ENCODE measurements around the gene CNMD. TPM values are rescaled to one million over a fixed set of nuclear protein-coding genes. Genes with fewer than 3 reads are reported as not detected.
"Not testable (repeated sequence)": the region's sequence is repeated elsewhere in the genome, so short reads cannot be mapped to it uniquely, and the experiment has no call there.

The CNMD gene
- polyA plus RNA-seq, 1 experiment = not detected

DNA sequence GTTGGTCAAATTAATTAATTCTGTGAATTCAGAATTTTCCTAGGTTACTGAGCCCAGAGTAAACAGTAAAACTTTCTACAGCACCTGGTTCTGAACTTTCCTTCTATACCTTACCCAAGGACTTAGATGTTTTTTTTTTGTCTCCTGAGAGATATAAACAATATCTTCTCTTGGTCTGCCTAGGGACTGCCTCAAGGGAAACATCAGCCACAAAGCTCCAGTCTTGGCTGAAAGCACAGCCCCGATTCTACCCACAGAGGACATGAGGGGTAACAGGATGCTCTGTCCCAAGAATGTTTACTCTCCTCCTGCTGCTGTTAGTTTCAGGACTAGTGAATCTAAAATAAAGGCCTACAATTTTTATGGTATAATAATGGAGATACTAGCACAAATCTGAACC, 14.3 kb downstream of the CNMD start:
- TF ChIP-seq, protein P1, sequence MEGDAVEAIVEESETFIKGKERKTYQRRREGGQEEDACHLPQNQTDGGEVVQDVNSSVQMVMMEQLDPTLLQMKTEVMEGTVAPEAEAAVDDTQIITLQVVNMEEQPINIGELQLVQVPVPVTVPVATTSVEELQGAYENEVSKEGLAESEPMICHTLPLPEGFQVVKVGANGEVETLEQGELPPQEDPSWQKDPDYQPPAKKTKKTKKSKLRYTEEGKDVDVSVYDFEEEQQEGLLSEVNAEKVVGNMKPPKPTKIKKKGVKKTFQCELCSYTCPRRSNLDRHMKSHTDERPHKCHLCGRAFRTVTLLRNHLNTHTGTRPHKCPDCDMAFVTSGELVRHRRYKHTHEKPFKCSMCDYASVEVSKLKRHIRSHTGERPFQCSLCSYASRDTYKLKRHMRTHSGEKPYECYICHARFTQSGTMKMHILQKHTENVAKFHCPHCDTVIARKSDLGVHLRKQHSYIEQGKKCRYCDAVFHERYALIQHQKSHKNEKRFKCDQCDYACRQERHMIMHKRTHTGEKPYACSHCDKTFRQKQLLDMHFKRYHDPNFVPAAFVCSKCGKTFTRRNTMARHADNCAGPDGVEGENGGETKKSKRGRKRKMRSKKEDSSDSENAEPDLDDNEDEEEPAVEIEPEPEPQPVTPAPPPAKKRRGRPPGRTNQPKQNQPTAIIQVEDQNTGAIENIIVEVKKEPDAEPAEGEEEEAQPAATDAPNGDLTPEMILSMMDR (IDR thresholded peaks at IDR 0.05; ENCODE audit: insufficient read depth, low read depth, low read length) = no peak
- POLR2A ChIA-PET = no interaction called here
- H3K4me3 ChIP-seq (ENCODE audit: low read depth, low read length) = no peak overlapping the region
- no peak for DNase-seq (ENCODE audit: low read depth)
- peaks cover 1% of the 10 kb centered on the region for H3K27me3 ChIP-seq (ENCODE audit: control insufficient read depth, insufficient read depth, low read length)
- CTCF ChIA-PET = interaction anchor here (1.3 kb wide), 1 partner anchor 10 kb away, joined by 3 read pairs; no protein-coding TSS in a partner anchor
- H3K36me3 ChIP-seq (ENCODE audit: control insufficient read depth, insufficient read depth, low read length) = no peaks in the 10 kb centered on the region

DNA sequence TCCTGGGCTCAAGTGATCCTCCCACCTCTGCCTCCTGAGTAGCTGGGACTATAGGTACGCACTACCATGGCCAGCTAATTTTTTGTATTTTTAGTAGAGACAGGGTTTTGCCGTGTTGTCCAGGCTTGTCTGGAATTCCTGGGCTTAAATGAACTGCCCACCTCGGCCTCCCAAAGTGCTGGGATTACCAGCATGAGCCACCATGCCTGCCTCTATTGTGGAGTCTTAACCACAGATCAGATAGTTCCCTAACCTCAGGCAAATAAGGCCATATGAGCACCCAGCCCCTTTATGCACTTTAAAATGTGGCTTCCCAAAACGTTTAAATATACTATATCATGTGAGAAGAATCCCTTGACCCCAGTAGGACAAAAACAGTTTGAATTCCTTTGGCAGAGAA, 16.4 kb downstream of the CNMD start:
- Histone ChIP-seq H3K4me3 (ENCODE audit: low read depth, low read length) (no peak overlapping the region), H3K27me3 (ENCODE audit: control insufficient read depth, insufficient read depth, low read length) (peaks cover 1% of the 10 kb centered on the region), H3K36me3 (ENCODE audit: control insufficient read depth, insufficient read depth, low read length) (no peaks in the 10 kb centered on the region)
- ChIA-PET POLR2A (no interaction called here), CTCF (no interaction called here)
- no peak for DNase-seq (ENCODE audit: low read depth)
- TF ChIP-seq, protein P1 (IDR thresholded peaks at IDR 0.05; ENCODE audit: insufficient read depth, low read depth, low read length) = no peak

DNA sequence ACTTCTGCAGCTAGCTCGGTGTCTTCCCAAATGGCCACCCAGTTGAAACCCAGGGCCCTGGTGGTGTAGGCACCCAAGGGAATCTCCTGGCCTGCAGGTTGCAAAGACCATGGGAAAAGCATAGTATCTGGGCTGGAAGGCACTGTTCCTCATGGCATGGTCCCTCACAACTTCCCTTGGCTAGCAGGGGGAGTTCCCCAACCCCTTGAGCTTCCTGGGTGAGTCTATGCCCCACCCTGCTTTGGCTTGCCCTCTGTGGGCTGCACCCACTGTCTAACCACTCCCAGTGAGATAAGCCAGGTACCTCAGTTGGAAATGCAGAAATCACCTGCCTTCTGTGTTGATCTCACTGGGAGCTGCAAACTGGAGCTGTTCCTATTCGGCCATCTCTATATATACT, 18.3 kb downstream of the CNMD start:
- H3K36me3 ChIP-seq (ENCODE audit: control insufficient read depth, insufficient read depth, low read length); H3K4me3 ChIP-seq (ENCODE audit: low read depth, low read length); H3K27me3 ChIP-seq (ENCODE audit: control insufficient read depth, insufficient read depth, low read length); POLR2A ChIA-PET; DNase-seq (ENCODE audit: low read depth): not testable (repeated sequence)
- CTCF ChIA-PET = interaction anchor here (1.4 kb wide), 1 partner anchor 11 kb away, joined by 5 read pairs; no protein-coding TSS in a partner anchor

DNA sequence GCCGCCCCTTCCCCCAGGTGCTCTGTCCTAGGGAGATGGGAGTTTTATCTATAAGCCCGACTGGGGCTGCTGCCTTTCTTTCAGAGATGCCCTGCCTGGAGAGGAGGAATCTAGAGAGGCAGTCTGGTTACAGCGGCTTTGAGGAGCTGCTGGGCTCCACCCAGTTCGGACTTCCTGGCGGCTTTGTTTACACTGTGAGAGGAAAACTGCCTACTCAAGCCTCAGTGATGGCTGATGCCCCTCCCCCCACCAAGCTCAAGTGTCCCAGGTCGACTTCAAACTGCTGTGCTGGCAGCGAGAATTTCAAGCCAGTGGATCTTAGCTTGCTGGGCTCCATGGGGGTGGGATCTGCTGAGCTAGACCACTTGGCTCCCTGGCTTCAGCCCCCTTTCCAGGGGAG, 18.7 kb downstream of the CNMD start:
- H3K36me3 ChIP-seq (ENCODE audit: control insufficient read depth, insufficient read depth, low read length); H3K4me3 ChIP-seq (ENCODE audit: low read depth, low read length); POLR2A ChIA-PET; DNase-seq (ENCODE audit: low read depth); H3K27me3 ChIP-seq (ENCODE audit: control insufficient read depth, insufficient read depth, low read length); CTCF ChIA-PET: not testable (repeated sequence)

DNA sequence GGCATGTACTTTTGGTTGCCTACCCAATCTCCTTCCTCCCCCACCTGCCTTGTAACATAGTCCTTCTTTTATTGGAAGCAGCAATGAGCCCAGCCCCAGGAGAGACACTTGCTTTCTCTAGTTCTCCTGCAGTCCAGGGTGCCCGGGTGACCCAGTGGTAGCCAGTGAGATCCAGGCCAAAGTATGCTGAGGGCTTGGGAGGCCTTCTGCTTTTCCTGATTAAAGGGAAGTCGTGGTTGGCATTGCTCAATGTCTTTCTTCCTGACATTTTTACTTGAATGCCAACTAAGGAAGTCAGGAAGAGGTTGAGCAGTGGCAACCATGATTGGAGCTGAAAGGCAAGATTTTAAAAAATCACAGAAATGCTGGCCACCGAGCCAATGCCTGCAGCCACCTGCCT, 25.7 kb downstream of the CNMD start:
- H3K36me3 ChIP-seq (ENCODE audit: control insufficient read depth, insufficient read depth, low read length) = no peaks in the 10 kb centered on the region
- peaks cover 3% of the 10 kb centered on the region; the same call in 1 of the 2 replicates for H3K27me3 ChIP-seq (ENCODE audit: control insufficient read depth, insufficient read depth, low read length)
- TF ChIP-seq, protein P1 (IDR thresholded peaks at IDR 0.05; ENCODE audit: insufficient read depth, low read depth, low read length) = no peak
- ChIA-PET POLR2A (no interaction called here), CTCF (no interaction called here)
- no peak overlapping the region for H3K4me3 ChIP-seq (ENCODE audit: low read depth, low read length)
- no peak for DNase-seq (ENCODE audit: low read depth)

DNA sequence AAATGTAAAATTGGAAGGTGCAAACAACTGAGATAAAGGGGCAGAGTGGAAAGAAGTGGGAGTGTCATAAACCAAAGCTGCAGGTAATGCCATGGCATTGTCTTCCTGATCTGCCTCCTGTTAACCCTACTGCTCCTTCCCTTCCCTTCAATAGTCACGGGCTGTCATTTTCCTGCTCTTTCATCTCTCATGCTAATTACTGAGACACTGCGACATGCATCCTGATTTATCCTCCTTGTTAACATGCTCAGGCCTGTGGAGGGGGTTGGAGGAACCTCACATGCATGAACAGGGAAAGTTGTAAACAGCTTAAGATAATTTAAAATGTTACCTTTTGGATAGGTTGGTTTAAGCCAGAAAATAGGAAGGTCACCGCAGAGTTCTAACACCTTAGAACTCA, 27.2 kb downstream of the CNMD start:
- Histone ChIP-seq H3K4me3 (ENCODE audit: low read depth, low read length) (no peak overlapping the region), H3K27me3 (ENCODE audit: control insufficient read depth, insufficient read depth, low read length) (peaks cover 3% of the 10 kb centered on the region; the same call in 1 of the 2 replicates), H3K36me3 (ENCODE audit: control insufficient read depth, insufficient read depth, low read length) (no peaks in the 10 kb centered on the region)
- TF ChIP-seq, protein P1 (IDR thresholded peaks at IDR 0.05; ENCODE audit: insufficient read depth, low read depth, low read length) = no peak
- ChIA-PET POLR2A (no interaction called here), CTCF (no interaction called here)
- no peak for DNase-seq (ENCODE audit: low read depth)

Measured in BJ (cell line).